ENCODE measurements around the gene FBXO47.

- TF ChIP-seq CTCF (IDR thresholded peaks at IDR 0.05) (no peak), POLR2A (IDR thresholded peaks at IDR 0.05) (no peak)
Observed at GRCh38 chr17:39000021-39000601, 32.9 kb upstream of the FBXO47 start.

Data from body of pancreas (tissue), 4 donors.